Middle frontal gyrus (tissue), 1 donor: Measurements from ENCODE around the gene NXNL2.

Experiments
- DNase-seq: peaks from one replicate; pipeline ENCODE4 v3.0.0-alpha.2; 2015; ENCODE audit warnings: low spot score; ENCODE audit errors: extremely low spot score

Gene NXNL2

GRCh38 chr9:88534456-88535225 is at the start of gene NXNL2:
NXNL2 (plus strand) TSS chr9:88535178; CDS start chr9:88535435, 257 bp downstream.
- DNase-seq: no peak

- no peak for DNase-seq
These were observed 46.8 kb upstream of the NXNL2 start for GRCh38 chr9:88488166-88488565.

- no peak for DNase-seq
These were observed 39.8 kb upstream of the NXNL2 start for GRCh38 chr9:88494983-88495721.

- DNase-seq: no peak
These were observed 37.8 kb upstream of the NXNL2 start for GRCh38 chr9:88497224-88497623.

- DNase-seq: no peak
These were observed 36.1 kb upstream of the NXNL2 start for GRCh38 chr9:88498880-88499279.

GRCh38 chr9:88501086-88501485 is 33.9 kb upstream of the NXNL2 start:
- no peak for DNase-seq

GRCh38 chr9:88502552-88503034 is 32.4 kb upstream of the NXNL2 start:
- no peak for DNase-seq

GRCh38 chr9:88503081-88503844 is 31.7 kb upstream of the NXNL2 start:
- DNase-seq: no peak

GRCh38 chr9:88503845-88504764 is 30.9 kb upstream of the NXNL2 start:
- no peak for DNase-seq

GRCh38 chr9:88508326-88508725 is 26.7 kb upstream of the NXNL2 start:
- DNase-seq: no peak

GRCh38 chr9:88511906-88512305 is 23.1 kb upstream of the NXNL2 start:
- DNase-seq: no peak

GRCh38 chr9:88514247-88514646 is 20.7 kb upstream of the NXNL2 start:
- no peak for DNase-seq

GRCh38 chr9:88521308-88521707 is 13.7 kb upstream of the NXNL2 start:
- DNase-seq: no peak

- no peak for DNase-seq
These were observed 12.6 kb upstream of the NXNL2 start for GRCh38 chr9:88522360-88522759.

GRCh38 chr9:88523056-88523455 is 11.9 kb upstream of the NXNL2 start:
- DNase-seq: no peak

- no peak for DNase-seq
These were observed 10.1 kb upstream of the NXNL2 start for GRCh38 chr9:88524911-88525310.

- no peak for DNase-seq
These were observed 7.4 kb upstream of the NXNL2 start for GRCh38 chr9:88527618-88528017.

- no peak for DNase-seq
These were observed 6.7 kb upstream of the NXNL2 start for GRCh38 chr9:88528080-88528790.

- no peak for DNase-seq
These were observed 5.5 kb upstream of the NXNL2 start for GRCh38 chr9:88529496-88529895.

GRCh38 chr9:88530051-88530450 is 4.9 kb upstream of the NXNL2 start:
- DNase-seq: no peak
